HEK293 (cell line): ENCODE data around the gene SMIM31.

Source experiments
- CTCF ChIA-PET: fragments of 350-600 bp; formaldehyde crosslinking; extraction: SDS; loops from one replicate; lab custom pipeline; 2021; ENCODE audit warnings: antibody characterized with exemption; lab: Yijun Ruan, JAX
- POLR2A ChIA-PET: fragments of 300-600 bp; formaldehyde crosslinking; extraction: SDS; loops from one replicate; lab custom pipeline; 2020; ENCODE audit warnings: antibody characterized with exemption, inconsistent platforms; lab: Yijun Ruan, JAX
- H3K27ac ChIP-seq: fragments of 200-500 bp; sonication (Bioruptor generic); 2 replicates; pipeline ENCODE4 v1.5.1; 2014; ENCODE audit warnings: low read depth, low read length, control low read depth, inconsistent platforms; ENCODE audit errors: extremely low read depth
- H3K36me3 ChIP-seq, 2 experiments: fragments of 200-500 bp in 1 of 2; sonication (Bioruptor generic) in 1 of 2; 1 replicate in 1 of 2; 2 replicates in 1 of 2; pipeline ENCODE4 v1.5.1; 2014 to 2017; ENCODE audit warnings: inconsistent platforms in 2 of 2, low read length in 2 of 2; ENCODE audit not compliant: control insufficient read depth in 2 of 2, insufficient read depth in 1 of 2
- H3K4me1 ChIP-seq: fragments of 200-500 bp; sonication (Bioruptor generic); 2 replicates; pipeline ENCODE4 v1.5.1; 2014; ENCODE audit warnings: mild to moderate bottlenecking, low read length, inconsistent platforms; ENCODE audit not compliant: control insufficient read depth, insufficient read depth
- H3K4me3 ChIP-seq: 2 replicates; pipeline ENCODE4 v1.5.1; 2011; ENCODE audit warnings: low read depth, mild to moderate bottlenecking, control low read depth, low read length, moderate library complexity
- H3K9me3 ChIP-seq: fragments of 200-500 bp; sonication (Bioruptor generic); 2 replicates; pipeline ENCODE4 v1.5.1; 2014; ENCODE audit warnings: low read depth, low read length, inconsistent platforms; ENCODE audit not compliant: control insufficient read depth, insufficient read depth
- GLI4 ChIP-seq: fragments of 450-650 bp; formaldehyde crosslinking; IDR thresholded peaks from 2 replicates; pipeline ENCODE4 v1.5.1; 2016; ENCODE audit warnings: missing biosample characterization, missing genetic modification characterization
- ZBTB20 ChIP-seq: fragments of 450-650 bp; formaldehyde crosslinking; IDR thresholded peaks from 2 replicates; pipeline ENCODE4 v1.5.1; 2016; ENCODE audit warnings: missing biosample characterization, missing genetic modification characterization
- ZBTB21 ChIP-seq: fragments of 450-650 bp; formaldehyde crosslinking; IDR thresholded peaks from 2 replicates; pipeline ENCODE4 v1.5.1; 2017; ENCODE audit warnings: missing biosample characterization, missing genetic modification characterization
- ZNF146 ChIP-seq: fragments of 450-650 bp; formaldehyde crosslinking; IDR thresholded peaks from 2 replicates; pipeline ENCODE4 v1.5.1; 2016; ENCODE audit warnings: missing biosample characterization, missing genetic modification characterization
- ZNF16 ChIP-seq: fragments of 450-650 bp; formaldehyde crosslinking; IDR thresholded peaks from 2 replicates; pipeline ENCODE4 v1.5.1; 2016; ENCODE audit warnings: low read depth, missing biosample characterization, missing genetic modification characterization
- ZNF311 ChIP-seq: fragments of 450-650 bp; formaldehyde crosslinking; IDR thresholded peaks from 2 replicates; pipeline ENCODE4 v1.5.1; 2017; ENCODE audit warnings: missing biosample characterization, missing genetic modification characterization, borderline replicate concordance
- ZNF423 ChIP-seq: fragments of 450-650 bp; formaldehyde crosslinking; IDR thresholded peaks from 2 replicates; pipeline ENCODE4 v1.5.1; 2016; ENCODE audit warnings: missing biosample characterization, missing genetic modification characterization
- ZNF610 ChIP-seq: fragments of 450-650 bp; formaldehyde crosslinking; IDR thresholded peaks from 2 replicates; pipeline ENCODE4 v1.5.1; 2016; ENCODE audit warnings: missing biosample characterization, missing genetic modification characterization, borderline replicate concordance
- ZNF654 ChIP-seq: fragments of 450-650 bp; formaldehyde crosslinking; IDR thresholded peaks from 2 replicates; pipeline ENCODE4 v1.5.1; 2016; ENCODE audit warnings: low read depth, missing biosample characterization, missing genetic modification characterization
- ZNF660 ChIP-seq: fragments of 450-650 bp; IDR thresholded peaks from 2 replicates; pipeline ENCODE4 v1.5.1; 2018; ENCODE audit warnings: missing biosample characterization, mild to moderate bottlenecking, missing genetic modification characterization
- ZNF664 ChIP-seq: fragments of 450-650 bp; formaldehyde crosslinking; IDR thresholded peaks from 2 replicates; pipeline ENCODE4 v1.5.1; 2016; ENCODE audit warnings: missing biosample characterization, missing genetic modification characterization
- TF ChIP-seq, protein P1 (sequence below): fragments of 450-650 bp; formaldehyde crosslinking; IDR thresholded peaks from 2 replicates; pipeline ENCODE4 v1.5.1; 2016; ENCODE audit warnings: missing biosample characterization, missing genetic modification characterization
- TF ChIP-seq, protein P2 (sequence below): fragments of 450-650 bp; formaldehyde crosslinking; IDR thresholded peaks from 2 replicates; pipeline ENCODE4 v1.5.1; 2016; ENCODE audit warnings: missing biosample characterization, missing genetic modification characterization
- TF ChIP-seq, protein P3 (sequence below): fragments of 450-650 bp; formaldehyde crosslinking; IDR thresholded peaks from 2 replicates; pipeline ENCODE4 v1.5.1; 2016; ENCODE audit warnings: missing biosample characterization, missing genetic modification characterization
- TF ChIP-seq, protein P4 (sequence below): fragments of 450-650 bp; formaldehyde crosslinking; IDR thresholded peaks from 2 replicates; pipeline ENCODE4 v1.5.1; 2016; ENCODE audit warnings: missing biosample characterization, missing genetic modification characterization

Gene SMIM31

DNA sequence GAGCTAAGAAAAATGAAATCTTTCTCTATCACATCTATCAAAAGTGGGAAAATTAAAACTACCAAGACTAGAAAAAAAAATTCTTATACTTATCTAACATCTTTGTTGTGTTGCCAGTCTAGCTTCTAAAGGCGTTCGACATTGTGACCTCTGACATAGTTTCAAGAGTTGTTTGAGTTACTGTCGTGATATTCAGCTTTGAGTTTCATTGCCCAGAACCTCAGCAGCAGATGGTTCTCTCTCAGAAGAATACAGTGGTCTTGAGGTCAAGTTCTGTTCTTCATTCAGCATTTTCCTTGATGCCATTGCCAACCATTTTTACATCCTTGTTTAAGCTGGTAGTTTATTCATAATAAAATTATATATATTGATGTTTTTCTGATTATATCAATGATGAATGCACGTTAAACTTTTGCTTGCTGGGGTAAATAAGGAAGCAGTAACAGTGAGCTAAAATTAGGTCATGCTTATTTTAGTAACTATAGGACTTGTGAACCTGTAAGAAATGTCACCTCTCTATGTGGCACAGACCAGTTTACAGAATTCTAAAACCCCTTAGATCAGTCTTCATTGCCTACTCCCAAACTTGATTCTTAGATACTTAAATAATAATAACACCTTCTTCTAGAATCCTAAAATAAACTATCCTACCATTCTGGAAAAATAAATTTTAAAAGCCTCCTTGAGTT lies 23.1 kb upstream of the SMIM31 start (continued):
- no peak for TF ChIP-seq ZBTB20 (tag by site-specific recombination)
- no peak for TF ChIP-seq ZNF660 (tag by site-specific recombination)

DNA sequence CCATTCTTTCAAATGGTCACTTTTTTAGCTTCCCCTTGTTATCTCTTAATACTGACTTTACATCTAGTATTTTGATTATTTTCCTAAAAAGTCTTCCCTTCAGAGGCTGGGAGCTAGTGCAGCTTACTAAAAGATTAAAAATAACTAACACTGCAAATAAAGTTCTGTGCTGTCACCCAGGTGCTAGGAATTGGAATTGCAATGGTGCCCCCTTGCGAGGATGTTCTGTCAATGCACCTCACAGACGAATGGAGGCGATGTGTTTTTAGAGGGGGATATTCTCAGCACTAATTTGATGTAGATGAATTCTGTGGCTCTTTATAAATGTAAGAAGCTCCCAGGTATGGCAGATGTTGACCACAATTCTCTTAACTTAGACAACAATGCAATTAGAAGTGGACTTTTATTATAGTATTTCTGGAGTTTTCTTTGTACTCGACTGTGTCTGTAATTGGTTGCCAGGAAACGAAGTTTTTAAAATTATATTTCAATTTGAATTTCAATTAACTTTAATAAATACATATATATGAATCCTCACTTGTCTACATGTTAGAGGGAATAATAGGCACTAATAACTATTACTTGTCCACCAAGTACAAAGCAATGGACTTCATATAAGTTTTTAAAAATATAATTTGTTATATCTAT lies 22.0 kb upstream of the SMIM31 start:
- POLR2A ChIA-PET: no interaction called here
- no peaks in the 10 kb centered on the region for H3K36me3 ChIP-seq
- no peak overlapping the region for H3K4me3 ChIP-seq
- no peaks in the 10 kb centered on the region for H3K9me3 ChIP-seq
- H3K4me1 ChIP-seq: no peaks in the 10 kb centered on the region
- CTCF ChIA-PET: interaction anchor here (0.5 to 3.0 kb wide), 20 partner anchors 8 to 1847 kb away, joined by 3 to 12 read pairs (median 3); no protein-coding TSS in a partner anchor
- TF ChIP-seq, protein P1, sequence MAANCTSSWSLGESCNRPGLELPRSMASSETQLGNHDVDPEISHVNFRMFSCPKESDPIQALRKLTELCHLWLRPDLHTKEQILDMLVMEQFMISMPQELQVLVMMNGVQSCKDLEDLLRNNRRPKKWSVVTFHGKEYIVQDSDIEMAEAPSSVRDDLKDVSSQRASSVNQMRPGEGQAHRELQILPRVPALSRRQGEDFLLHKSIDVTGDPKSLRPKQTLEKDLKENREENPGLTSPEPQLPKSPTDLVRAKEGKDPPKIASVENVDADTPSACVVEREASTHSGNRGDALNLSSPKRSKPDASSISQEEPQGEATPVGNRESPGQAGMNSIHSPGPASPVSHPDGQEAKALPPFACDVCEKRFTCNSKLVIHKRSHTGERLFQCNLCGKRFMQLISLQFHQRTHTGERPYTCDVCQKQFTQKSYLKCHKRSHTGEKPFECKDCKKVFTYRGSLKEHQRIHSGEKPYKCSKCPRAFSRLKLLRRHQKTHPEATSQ: no peak
- TF ChIP-seq ZNF654 (tag by site-specific recombination): peak; percentile 61
- TF ChIP-seq ZNF16 (tag by site-specific recombination): no peak
- TF ChIP-seq GLI4 (tag by site-specific recombination): no peak
- TF ChIP-seq ZNF146 (tag by site-specific recombination): no peak
- TF ChIP-seq ZNF664 (tag by site-specific recombination): no peak
- no peak overlapping the region for H3K27ac ChIP-seq

DNA sequence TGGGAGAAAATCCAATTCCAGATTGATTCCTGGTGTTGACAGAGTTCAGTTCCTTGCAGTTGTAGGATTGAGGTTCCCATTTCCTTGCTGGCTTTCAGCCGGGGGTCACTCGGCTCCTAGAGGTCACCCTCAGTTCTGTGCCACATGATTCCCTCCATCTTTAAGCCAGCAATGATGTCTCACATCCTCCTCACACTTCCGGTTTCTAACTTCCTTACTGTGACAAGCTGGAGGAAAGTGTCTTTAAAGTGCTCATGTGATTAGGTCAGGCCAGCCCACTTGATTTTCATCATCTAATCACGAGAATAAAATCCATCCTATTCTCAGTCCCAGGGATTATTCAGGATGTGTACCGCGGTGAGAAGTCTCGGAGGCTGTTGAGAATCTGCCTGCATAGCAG lies 19.4 kb upstream of the SMIM31 start:
- Histone ChIP-seq H3K36me3 (no peaks in the 10 kb centered on the region), H3K27ac (no peak overlapping the region), H3K4me1 (no peaks in the 10 kb centered on the region), H3K9me3 (no peaks in the 10 kb centered on the region), H3K4me3 (no peak overlapping the region)
- ChIA-PET POLR2A (no interaction called here), CTCF (interaction anchor here (0.7 kb wide), 1 partner anchor 782 kb away, joined by 4 read pairs; no protein-coding TSS in a partner anchor)
- TF ChIP-seq, protein P2, sequence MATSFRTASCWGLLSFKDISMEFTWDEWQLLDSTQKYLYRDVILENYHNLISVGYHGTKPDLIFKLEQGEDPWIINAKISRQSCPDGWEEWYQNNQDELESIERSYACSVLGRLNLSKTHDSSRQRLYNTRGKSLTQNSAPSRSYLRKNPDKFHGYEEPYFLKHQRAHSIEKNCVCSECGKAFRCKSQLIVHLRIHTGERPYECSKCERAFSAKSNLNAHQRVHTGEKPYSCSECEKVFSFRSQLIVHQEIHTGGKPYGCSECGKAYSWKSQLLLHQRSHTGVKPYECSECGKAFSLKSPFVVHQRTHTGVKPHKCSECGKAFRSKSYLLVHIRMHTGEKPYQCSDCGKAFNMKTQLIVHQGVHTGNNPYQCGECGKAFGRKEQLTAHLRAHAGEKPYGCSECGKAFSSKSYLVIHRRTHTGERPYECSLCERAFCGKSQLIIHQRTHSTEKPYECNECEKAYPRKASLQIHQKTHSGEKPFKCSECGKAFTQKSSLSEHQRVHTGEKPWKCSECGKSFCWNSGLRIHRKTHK (tag by site-specific recombination): no peak
- TF ChIP-seq ZNF610 (tag by site-specific recombination) (no peak), ZNF423 (tag by site-specific recombination) (no peak)
- TF ChIP-seq, protein P3, sequence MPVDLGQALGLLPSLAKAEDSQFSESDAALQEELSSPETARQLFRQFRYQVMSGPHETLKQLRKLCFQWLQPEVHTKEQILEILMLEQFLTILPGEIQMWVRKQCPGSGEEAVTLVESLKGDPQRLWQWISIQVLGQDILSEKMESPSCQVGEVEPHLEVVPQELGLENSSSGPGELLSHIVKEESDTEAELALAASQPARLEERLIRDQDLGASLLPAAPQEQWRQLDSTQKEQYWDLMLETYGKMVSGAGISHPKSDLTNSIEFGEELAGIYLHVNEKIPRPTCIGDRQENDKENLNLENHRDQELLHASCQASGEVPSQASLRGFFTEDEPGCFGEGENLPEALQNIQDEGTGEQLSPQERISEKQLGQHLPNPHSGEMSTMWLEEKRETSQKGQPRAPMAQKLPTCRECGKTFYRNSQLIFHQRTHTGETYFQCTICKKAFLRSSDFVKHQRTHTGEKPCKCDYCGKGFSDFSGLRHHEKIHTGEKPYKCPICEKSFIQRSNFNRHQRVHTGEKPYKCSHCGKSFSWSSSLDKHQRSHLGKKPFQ (tag by site-specific recombination): no peak

DNA sequence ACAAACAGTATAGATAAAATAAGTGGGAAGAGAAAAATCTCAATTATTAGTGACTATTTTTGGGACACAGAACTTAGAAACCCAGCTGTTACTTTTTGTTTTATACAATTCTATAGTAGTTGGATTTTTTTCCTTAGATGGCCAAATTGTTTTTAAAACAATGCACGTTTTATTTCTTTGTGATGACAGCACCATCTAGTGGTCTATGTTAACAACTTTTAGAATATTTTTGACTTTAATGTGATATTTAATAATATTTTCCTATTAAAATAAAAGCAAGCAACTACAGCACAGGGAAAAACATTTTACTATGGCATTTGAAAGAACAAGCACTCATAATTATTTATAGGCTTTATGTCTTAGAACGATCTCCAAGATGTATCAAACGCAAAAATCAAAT lies 5.6 kb upstream of the SMIM31 start:
- H3K36me3 ChIP-seq: no peaks in the 10 kb centered on the region
- no peak for TF ChIP-seq ZBTB21
- TF ChIP-seq, protein P4, sequence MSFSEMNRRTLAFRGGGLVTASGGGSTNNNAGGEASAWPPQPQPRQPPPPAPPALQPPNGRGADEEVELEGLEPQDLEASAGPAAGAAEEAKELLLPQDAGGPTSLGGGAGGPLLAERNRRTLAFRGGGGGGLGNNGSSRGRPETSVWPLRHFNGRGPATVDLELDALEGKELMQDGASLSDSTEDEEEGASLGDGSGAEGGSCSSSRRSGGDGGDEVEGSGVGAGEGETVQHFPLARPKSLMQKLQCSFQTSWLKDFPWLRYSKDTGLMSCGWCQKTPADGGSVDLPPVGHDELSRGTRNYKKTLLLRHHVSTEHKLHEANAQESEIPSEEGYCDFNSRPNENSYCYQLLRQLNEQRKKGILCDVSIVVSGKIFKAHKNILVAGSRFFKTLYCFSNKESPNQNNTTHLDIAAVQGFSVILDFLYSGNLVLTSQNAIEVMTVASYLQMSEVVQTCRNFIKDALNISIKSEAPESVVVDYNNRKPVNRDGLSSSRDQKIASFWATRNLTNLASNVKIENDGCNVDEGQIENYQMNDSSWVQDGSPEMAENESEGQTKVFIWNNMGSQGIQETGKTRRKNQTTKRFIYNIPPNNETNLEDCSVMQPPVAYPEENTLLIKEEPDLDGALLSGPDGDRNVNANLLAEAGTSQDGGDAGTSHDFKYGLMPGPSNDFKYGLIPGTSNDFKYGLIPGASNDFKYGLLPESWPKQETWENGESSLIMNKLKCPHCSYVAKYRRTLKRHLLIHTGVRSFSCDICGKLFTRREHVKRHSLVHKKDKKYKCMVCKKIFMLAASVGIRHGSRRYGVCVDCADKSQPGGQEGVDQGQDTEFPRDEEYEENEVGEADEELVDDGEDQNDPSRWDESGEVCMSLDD (tag by site-specific recombination): no peak
- TF ChIP-seq ZNF311 (tag by site-specific recombination): no peak
- TF ChIP-seq ZNF654 (tag by site-specific recombination): peak; percentile 33
- TF ChIP-seq, all 188 proteins: peak for 1
- Histone ChIP-seq H3K27ac (no peak overlapping the region), H3K4me3 (no peak overlapping the region), H3K4me1 (no peaks in the 10 kb centered on the region), H3K9me3 (no peaks in the 10 kb centered on the region)
- CTCF ChIA-PET: interaction anchor here (1.0 to 1.6 kb wide), 2 partner anchors 28 to 1192 kb away, joined by 3 read pairs; no protein-coding TSS in a partner anchor
- POLR2A ChIA-PET: no interaction called here
